Fibroblast of villous mesenchyme (primary cell): ENCODE measurements around the gene RPL22. TPM values are rescaled to one million over a fixed set of nuclear protein-coding genes. Genes with fewer than 3 reads are reported as not detected.

Experiments
- DNase-seq: peaks from one replicate; pipeline ENCODE4 v3.0.0-alpha.2; 2010; ENCODE audit warnings: low read depth
- H3K4me3 ChIP-seq: 2 replicates; pipeline ENCODE4 v1.5.1; 2011; ENCODE audit warnings: low read depth, mild to moderate bottlenecking, low read length
- total RNA-seq: library from RNA; depleted of rRNA; stranded (reverse); fragments of >200 nt; gene quantifications from 2 replicates; pipeline ENCODE4 v1.2.3, GENCODE V29; 2012
- TF ChIP-seq, protein P1 (sequence below): IDR thresholded peaks from 2 replicates; pipeline ENCODE4 v1.5.1; 2012; ENCODE audit warnings: low read depth, mild to moderate bottlenecking, low read length; ENCODE audit not compliant: insufficient read depth

RPL22 gene
- total RNA-seq, 1 donor, result 97.6 TPM

DNA sequence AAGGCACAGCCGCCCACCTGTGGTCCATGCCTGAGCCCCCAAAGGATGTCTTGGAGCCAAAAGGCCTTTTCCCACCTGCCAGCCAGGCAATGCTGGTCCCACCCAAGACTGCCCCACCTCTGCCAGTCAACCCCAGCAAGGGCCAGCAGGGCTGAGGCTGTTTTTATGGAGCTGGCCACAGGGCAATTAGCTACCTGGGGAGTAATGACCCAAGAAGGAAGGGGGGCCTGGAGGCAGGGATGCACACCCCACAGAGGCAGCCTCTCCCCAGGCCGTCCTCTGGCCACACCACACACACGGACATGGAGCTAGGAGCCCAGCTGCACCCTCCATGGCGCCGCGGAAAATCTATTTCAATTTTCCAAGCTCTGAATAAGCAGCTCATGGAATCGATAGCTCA is 46.5 kb downstream of the RPL22 start:
- H3K4me3 ChIP-seq, result no peak overlapping the region
- no peak for DNase-seq
- TF ChIP-seq, protein P1, sequence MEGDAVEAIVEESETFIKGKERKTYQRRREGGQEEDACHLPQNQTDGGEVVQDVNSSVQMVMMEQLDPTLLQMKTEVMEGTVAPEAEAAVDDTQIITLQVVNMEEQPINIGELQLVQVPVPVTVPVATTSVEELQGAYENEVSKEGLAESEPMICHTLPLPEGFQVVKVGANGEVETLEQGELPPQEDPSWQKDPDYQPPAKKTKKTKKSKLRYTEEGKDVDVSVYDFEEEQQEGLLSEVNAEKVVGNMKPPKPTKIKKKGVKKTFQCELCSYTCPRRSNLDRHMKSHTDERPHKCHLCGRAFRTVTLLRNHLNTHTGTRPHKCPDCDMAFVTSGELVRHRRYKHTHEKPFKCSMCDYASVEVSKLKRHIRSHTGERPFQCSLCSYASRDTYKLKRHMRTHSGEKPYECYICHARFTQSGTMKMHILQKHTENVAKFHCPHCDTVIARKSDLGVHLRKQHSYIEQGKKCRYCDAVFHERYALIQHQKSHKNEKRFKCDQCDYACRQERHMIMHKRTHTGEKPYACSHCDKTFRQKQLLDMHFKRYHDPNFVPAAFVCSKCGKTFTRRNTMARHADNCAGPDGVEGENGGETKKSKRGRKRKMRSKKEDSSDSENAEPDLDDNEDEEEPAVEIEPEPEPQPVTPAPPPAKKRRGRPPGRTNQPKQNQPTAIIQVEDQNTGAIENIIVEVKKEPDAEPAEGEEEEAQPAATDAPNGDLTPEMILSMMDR, result no peak

DNA sequence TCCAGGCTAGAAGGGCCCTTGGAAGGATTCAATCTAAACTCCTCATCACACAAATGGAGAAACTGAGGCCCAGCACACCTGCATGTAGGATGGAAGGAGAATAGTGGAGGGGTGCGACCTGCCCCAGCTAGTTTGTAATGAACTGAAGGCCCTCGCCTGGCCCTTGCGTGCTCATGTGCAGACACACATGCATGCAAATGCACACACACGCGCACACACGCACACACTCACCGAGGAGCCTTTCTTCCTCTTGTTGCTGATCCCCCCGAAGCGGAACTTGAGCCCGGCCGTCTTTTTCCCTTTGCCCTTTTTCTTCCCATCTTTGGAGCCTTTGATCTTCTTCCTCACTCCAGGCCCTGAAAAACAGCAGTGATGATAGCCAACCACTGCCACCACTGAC is 47.2 kb downstream of the RPL22 start:
- DNase-seq, result no peak
- H3K4me3 ChIP-seq, result no peak overlapping the region
- TF ChIP-seq, protein P1, result no peak

DNA sequence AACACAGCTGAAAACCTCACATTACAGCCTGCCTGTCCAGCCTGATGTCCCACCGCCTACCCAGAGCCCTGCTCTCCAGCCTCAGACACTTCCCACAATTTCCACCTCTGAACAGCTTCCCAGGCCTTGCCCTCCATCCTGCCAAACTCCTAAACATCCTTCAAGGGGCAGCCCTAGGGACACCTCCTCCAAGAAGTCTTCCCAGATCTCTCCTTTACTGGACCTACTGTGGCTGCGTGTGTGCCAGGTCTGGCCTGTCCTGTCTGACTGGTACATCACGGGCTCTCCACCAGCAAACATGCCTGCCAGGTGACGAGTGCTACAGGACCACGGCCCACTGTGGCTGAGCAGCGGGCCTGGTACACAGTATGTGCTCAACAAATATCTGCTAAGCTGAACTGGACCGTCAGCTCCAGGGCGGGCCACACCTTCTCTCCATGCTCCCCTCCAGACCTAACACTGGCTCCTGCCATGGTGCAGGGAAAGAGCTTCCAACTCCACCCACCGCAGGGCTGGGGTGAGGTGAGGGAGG is 48.0 kb downstream of the RPL22 start:
- TF ChIP-seq, protein P1, result no peak
- DNase-seq, result no peak
- no peak overlapping the region for H3K4me3 ChIP-seq

DNA sequence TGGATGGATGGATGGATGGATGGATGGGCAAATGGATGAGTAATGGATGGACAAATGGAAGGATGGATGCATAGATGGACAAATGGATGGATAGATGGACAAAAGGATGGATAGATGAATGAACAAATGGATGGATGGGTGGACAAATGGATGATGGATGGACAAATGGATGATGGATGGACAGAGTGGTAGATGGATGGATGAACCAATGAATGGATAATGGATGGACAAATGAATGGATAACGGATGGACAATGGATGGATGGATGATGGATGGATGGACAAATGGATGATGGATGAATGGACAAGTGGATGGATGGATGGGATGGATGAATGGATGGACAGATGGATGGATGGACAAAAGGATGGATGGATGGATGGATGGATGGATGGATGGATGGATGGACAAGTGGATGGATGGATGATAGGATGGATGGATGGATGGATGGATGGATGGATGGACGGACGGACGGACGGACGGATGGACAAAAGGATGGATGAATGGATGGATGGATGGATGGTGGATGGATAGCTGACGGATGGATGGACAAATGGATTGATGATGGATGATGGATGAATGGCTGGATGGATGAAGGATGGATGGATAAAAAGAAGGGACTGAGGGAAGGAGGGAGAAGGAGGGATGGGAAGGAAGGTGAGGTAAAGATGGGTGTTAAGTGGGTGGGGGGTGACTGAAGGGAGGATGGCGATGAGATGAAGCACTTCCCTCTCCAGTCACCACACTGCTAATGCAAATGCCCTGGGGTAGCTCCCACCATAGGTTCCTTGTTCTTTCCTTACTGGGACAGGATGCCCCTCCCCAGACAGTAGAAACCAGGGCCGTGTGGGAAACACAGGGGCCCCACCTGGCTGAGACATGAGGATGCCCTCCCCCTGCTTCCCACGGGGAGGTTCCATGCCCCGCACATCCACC is 49.1 kb downstream of the RPL22 start:
- no peak overlapping the region for H3K4me3 ChIP-seq
- no peak for DNase-seq
- TF ChIP-seq, protein P1, result no peak

DNA sequence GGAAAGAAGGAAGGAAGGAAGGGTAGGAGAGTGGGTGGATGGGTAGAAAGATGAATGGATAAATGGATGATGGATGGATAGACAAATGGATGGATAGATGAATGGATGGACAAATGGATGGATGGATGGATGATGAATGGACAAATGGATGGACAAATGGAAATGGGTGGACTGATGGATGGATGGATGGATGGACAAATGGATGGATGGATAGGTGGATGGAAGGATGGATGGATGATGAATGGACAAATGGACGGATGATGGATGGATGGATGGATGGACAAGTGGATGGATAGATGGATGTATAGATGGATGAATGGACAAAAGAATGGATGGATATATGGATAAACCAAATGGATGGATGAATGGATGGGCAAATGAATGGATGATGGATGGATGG is 49.8 kb downstream of the RPL22 start:
- TF ChIP-seq, protein P1, result no peak
- no peak for DNase-seq
- no peak overlapping the region for H3K4me3 ChIP-seq

DNA sequence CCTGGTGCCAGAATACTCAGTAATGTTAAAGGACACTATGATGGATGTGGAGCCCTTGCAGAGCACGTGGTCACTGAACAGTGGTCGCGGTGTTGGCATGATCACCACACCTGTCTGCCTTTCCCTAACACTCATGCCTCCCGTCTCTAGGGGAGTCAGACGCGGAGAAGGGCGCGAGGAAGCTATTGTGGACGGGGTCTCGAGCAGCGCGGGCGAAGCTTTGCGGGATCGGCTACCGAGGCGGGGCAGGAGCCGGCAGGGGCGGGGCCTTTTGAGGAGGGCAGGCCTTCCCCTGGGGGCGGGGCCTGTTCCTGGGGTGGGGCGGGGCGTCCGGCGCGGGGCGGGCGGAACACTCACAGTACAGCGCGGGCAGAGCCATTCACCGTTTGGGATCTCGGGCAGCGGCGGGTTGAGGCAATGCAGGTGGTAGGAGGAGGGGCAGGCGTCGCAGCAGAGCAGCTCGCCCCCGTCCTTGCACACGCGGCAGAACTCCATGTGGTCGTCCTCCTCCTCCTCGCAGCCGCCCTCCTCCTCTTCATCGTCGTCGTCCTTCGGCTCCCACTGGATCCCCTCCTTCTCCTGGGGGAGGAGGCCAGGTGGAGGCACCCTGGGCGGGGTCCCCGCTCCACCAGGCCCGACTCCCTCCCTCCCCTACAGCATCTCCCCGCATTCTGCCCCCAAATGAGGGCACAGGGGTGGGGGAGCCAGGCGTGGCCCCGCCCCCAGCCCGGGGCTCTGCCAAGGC is 50.7 kb downstream of the RPL22 start:
- no peak for DNase-seq
- no peak overlapping the region for H3K4me3 ChIP-seq
- TF ChIP-seq, protein P1, result no peak
